ENCODE measurements around the gene ZNF385B.

The ZNF385B gene

GRCh38 chr2:179861416-179862067 lies at the start of gene ZNF385B:
Gene ZNF385B (minus strand): TSS chr2:179861612.
- TF ChIP-seq CTCF (IDR thresholded peaks at IDR 0.05; ENCODE audit: insufficient read depth, low read depth, low read length, missing control alignments) = no peak
- DNase-seq (ENCODE audit: low read depth) = no peak
- no peak within 1 kb of the TSS for H3K4me3 ChIP-seq (ENCODE audit: low read depth, low read length)

GRCh38 chr2:179910735-179911113 lies 49.3 kb upstream of the ZNF385B start:
- no peak for DNase-seq (ENCODE audit: low read depth)
- TF ChIP-seq CTCF (IDR thresholded peaks at IDR 0.05; ENCODE audit: insufficient read depth, low read depth, low read length, missing control alignments) = no peak
- no peak overlapping the region for H3K4me3 ChIP-seq (ENCODE audit: low read depth, low read length)

- no peak for DNase-seq (ENCODE audit: low read depth)
- no peak overlapping the region for H3K4me3 ChIP-seq (ENCODE audit: low read depth, low read length)
- TF ChIP-seq CTCF (IDR thresholded peaks at IDR 0.05; ENCODE audit: insufficient read depth, low read depth, low read length, missing control alignments) = no peak
These were observed 48.7 kb upstream of the ZNF385B start for GRCh38 chr2:179909845-179910734.

GRCh38 chr2:179900655-179901054 lies 39.2 kb upstream of the ZNF385B start:
- TF ChIP-seq CTCF (IDR thresholded peaks at IDR 0.05; ENCODE audit: insufficient read depth, low read depth, low read length, missing control alignments) = no peak
- no peak for DNase-seq (ENCODE audit: low read depth)

GRCh38 chr2:179899666-179900065 lies 38.3 kb upstream of the ZNF385B start:
- TF ChIP-seq CTCF (IDR thresholded peaks at IDR 0.05; ENCODE audit: insufficient read depth, low read depth, low read length, missing control alignments) = no peak
- H3K4me3 ChIP-seq (ENCODE audit: low read depth, low read length) = no peak overlapping the region
- no peak for DNase-seq (ENCODE audit: low read depth)

More at GRCh38 chr2:179900655-179901054, 39.2 kb upstream of the ZNF385B start:
- no peak overlapping the region for H3K4me3 ChIP-seq (ENCODE audit: low read depth, low read length)

GRCh38 chr2:179898873-179899272 lies 37.5 kb upstream of the ZNF385B start:
- no peak overlapping the region for H3K4me3 ChIP-seq (ENCODE audit: low read depth, low read length)
- peak; percentile 65 for DNase-seq (ENCODE audit: low read depth)
- TF ChIP-seq CTCF (IDR thresholded peaks at IDR 0.05; ENCODE audit: insufficient read depth, low read depth, low read length, missing control alignments) = peak; percentile 39

All from GM12865 (cell line).